ENCODE data around the gene NEURL1B. TPM values are rescaled to one million over a fixed set of nuclear protein-coding genes. Genes with fewer than 3 reads are reported as not detected.

Gene NEURL1B
- total RNA-seq, 1 experiment from 2014 or later, result 18.8 TPM

Other genes starting within 250 kb of the NEURL1B start
- 16.4 and 16.9 TPM in 2 replicates for gene SH3PXD2B, start 186.7 kb upstream of the NEURL1B start, total RNA-seq (2014; rRNA removed; shearing (Covaris generic))
- 18.1 and 19.4 TPM in 2 replicates for gene DUSP1, start 129.9 kb downstream of the NEURL1B start, total RNA-seq (2014; rRNA removed; shearing (Covaris generic))
- 77.4 and 83.4 TPM in 2 replicates for gene ERGIC1, start 193.0 kb downstream of the NEURL1B start, total RNA-seq (2014; rRNA removed; shearing (Covaris generic))

All from SJCRH30 (cell line).